HG02852 (cell line): ENCODE results near the gene CA10.

Source experiments
- ATAC-seq: cut with Tn5 transposase; IDR thresholded peaks from one replicate; pipeline ENCODE4 v1.9.1; 2021; ENCODE audit warnings: mild to moderate bottlenecking, moderate library complexity; ENCODE audit not compliant: unreplicated experiment

Gene CA10

GRCh38 chr17:52158450-52159042 is at the start of gene CA10:
TSS of gene CA10 (minus strand) at chr17:52158714.
- ATAC-seq: no peak

DNA sequence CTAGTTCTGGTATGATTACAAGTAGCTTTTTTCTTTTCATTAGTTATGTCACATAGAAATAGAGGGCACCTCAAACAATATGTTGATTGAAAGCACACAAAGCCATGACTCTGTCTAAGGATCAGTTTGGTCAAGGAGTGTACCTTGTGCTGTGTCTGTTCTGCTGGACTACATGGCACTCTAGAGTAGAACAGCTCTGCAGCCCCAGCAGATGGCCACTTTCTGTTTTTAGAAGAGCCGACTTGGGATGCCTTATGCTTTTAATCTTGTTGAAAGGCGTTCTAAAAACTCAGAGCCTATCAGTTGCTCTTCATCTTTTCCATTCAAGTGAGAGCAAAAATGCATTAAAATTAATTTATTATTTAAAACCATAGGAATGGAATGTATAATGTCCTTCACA is 49.3 kb upstream of the CA10 start:
- no peak for ATAC-seq

DNA sequence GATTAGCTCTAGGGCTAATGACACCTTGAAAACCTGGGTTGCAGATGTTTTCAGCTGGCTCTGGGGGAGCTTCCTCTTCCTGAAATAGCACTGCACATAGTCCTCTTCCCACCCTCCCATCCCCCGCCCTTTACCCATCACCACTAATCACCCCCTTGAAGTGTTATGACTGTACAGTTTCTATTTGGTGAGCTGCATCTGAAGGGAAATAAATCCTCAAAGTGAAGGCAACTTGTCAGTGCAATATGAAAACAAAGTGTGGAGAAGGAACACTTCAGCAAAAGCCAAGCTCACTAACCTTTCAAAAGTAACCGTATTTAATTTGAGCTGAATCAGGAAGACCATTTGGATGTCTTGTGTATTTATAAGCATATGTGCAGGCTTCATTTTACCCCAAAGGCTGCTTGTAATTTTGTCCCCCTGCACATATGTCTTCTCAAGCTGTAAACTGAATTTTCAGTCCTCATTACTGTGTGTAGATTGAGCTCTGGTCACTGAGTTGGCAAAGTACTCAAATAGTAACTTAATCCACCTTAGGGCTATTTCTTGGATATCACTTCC is 44.1 kb upstream of the CA10 start:
- ATAC-seq: no peak

DNA sequence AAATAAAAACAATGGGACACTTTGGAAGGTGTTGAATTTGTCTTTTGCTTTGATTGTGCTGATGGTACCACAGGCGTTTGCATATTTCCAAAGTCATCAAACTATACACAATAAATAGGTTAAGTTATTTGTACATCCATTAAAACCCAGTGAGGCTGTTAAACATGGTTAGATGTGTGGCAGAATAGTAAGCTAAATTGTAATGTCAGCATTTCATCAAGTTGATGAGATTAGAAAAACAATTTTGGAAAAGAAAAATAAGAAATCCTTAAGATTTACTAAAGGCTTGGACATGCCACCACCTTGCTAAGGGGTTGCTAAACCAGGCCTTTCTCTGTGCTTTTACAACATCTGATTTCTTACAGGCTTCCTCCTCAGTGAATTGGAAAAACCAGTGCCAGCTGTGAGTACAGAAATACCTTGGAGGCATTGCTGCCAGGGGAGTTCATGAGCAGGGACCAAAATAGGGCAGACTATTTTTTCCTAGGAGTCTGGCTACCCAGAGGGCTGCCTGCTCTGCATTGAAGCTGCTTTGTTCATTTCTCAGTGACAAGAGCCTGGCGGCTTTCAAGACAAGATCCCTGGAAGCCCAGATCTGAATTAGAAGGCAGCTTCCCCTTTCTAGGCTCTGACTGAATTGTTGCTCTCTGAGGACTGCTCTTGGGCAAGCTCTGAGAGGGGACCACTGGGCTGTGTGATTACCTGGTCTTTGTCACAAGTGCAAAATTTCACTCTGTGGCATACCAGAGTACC is 43.4 kb upstream of the CA10 start:
- no peak for ATAC-seq

DNA sequence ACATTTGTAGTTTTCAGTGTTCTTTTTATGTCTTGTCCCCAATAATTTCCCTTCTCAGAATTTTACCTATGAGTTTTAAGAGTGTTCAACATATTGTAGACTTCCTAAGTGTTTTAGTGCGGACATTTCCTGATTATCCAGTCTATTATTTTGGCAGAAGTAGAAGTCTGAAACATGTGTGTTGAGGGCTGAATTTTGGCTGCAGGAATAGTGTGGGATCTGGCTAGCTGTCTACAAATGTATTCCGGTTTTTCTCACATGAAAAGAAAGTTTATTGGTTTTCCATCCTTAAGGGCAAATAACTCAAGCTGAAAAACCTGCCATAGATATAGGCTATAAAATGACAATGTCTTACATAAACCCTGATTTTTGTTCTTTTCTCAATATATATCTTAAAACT is 33.0 kb upstream of the CA10 start:
- no peak for ATAC-seq

DNA sequence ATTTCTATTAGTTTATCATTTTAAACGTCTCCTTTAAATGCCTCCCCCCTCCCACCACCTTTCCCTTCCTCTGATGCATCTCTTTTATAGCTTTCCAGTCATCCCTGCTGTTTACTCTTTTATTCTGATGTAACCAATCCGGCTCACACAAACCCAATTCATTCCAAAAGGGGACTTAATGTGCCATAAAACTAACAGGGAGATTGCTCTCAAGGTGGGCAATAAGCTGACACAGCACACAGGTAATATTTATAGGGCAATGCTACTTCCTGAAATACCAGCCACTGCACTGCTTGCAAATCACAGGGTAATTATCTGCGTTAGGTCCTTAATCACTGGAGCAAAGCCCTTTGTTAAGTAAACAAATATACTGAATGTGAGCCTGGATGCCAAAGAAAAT is 23.3 kb upstream of the CA10 start:
- ATAC-seq: no peak

DNA sequence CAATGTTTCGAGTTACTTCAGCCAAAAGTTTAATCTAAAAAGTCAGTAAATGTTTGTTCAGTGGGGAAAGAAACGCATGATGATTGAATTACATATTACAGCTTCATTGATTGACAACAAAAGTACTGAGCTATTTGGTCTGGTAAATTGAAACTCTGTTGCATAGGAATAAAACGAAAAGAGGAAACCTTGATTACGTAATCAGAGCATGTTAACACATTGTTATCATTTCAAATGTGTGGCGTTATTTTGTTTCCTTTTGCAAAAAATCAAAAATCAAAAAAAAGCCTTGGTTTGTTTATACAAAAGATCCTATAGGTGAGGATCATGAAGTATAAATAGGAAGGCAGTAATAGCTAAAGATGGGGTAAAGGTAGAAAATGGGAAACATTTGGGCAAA is 19.5 kb upstream of the CA10 start:
- ATAC-seq: no peak

GRCh38 chr17:52170963-52171572 is 12.6 kb upstream of the CA10 start:
- ATAC-seq: no peak

- ATAC-seq: no peak
Measured at GRCh38 chr17:52160136-52160567, 1.6 kb upstream of the CA10 start.

GRCh38 chr17:52159246-52160135 is 977 bp upstream of the CA10 start:
- ATAC-seq: no peak

- ATAC-seq: no peak
Measured at GRCh38 chr17:52157603-52158449, 688 bp downstream of the CA10 start.

DNA sequence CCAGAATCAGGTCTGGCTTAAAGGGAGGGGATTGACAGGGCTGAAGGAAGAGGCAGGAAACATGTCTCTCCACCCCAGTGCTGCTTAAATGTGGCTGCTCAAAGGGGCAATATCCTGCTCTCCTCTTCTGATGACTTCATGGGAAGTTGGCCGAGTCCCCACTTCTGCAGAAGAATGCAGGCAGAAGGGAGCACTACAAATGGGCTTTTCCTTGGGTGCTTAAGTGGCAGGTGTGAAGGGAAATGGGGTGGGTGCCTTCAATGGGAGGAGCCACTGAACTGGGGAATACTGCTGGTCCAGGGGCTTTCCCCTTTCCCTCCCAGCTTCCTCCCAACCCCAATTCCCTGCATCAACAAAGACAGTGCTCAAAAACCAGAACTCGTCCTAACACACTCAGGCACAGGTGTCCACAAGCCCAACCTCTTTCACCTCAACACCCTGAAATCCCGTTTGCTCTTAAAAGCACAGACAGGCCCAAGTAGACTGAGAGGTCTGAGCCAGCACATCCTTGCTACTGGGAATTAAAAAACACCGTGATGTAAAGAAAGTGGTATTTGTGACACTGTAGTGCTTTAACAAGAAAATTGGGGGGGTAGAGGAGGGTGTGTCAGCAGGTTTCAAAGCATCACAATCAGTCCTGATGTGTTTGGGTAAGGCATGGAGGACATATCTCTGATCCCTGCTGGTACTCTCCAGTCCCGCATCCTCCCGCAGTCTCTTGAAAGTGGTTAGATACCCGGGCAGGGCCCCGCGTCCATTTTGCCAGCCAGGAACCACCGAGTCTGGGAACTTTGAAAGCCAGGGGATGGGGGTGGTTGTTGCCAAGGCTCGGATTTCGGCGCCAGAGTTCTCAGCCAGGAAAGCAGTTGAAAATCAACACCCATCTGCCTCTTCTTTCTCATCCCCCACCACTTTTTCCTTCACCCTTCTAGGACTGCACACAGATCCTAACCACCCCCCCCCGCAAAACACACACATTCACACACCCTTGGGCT is 1.6 kb downstream of the CA10 start:
- no peak for ATAC-seq

GRCh38 chr17:52155301-52155700 is 3.2 kb downstream of the CA10 start:
- no peak for ATAC-seq

GRCh38 chr17:52154466-52154865 is 4.0 kb downstream of the CA10 start:
- ATAC-seq: no peak

GRCh38 chr17:52150935-52151334 is 7.6 kb downstream of the CA10 start:
- no peak for ATAC-seq

GRCh38 chr17:52149626-52150025 is 8.9 kb downstream of the CA10 start:
- no peak for ATAC-seq

DNA sequence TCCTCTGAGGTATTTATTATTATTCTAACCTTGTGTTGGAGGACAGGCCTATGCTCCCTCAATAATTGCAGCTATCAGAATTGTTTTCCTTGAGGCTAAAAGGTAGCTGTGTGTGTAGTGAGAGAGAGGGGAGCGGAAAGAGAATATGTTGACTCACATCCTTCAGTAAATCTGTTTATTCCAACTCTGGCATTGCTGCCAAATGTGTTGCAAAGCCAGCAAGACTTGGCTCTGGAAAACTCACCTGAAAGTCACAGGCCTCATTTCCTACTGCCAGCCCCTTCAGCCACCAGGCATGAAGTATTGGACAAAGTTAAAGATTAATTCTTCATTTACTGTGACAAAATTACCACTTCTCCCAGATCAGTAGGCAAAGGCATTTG is 9.6 kb downstream of the CA10 start:
- no peak for ATAC-seq

- ATAC-seq: no peak
Measured at GRCh38 chr17:52148288-52148968, 10.1 kb downstream of the CA10 start.
